WTC11 (cell line): ENCODE results near the gene STAC2. TPM values are rescaled to one million over a fixed set of nuclear protein-coding genes. Genes with fewer than 3 reads are reported as not detected.

Source experiments
- ATAC-seq: fragments of 200-7000 bp; cut with Tn5 transposase; 2 replicates; pipeline ENCODE4 v1.10.0; 2021; ENCODE audit warnings: mild to moderate bottlenecking, moderate library complexity
- CTCF ChIA-PET: fragments of 300-600 bp; sonication (Branson Sonifier 250); formaldehyde crosslinking; loops from one replicate; lab custom pipeline; 2021; ENCODE audit warnings: antibody characterized with exemption; lab: Charles Lee
- POLR2A ChIA-PET: fragments of 350-600 bp; sonication (Branson Sonifier 250); formaldehyde crosslinking; loops from one replicate; lab custom pipeline; 2021; ENCODE audit warnings: antibody characterized with exemption; lab: Charles Lee
- DNase-seq: peaks from one replicate; pipeline ENCODE4 v3.0.0; 2021; ENCODE audit warnings: low spot score
- H3K27ac Mint-ChIP-seq: 2 replicates; pipeline ENCODE4 v1.8.0; 2021; ENCODE audit warnings: mixed read lengths
- H3K27me3 Mint-ChIP-seq: 2 replicates; pipeline ENCODE4 v1.8.0; 2021; ENCODE audit warnings: low read depth, mild to moderate bottlenecking, moderate library complexity, mixed read lengths
- H3K36me3 Mint-ChIP-seq: 2 replicates; pipeline ENCODE4 v1.8.0; 2021; ENCODE audit warnings: mixed read lengths
- H3K4me1 Mint-ChIP-seq: 2 replicates; pipeline ENCODE4 v1.8.0; 2022; ENCODE audit warnings: mixed read lengths
- H3K4me3 Mint-ChIP-seq: 2 replicates; pipeline ENCODE4 v1.8.0; 2021; ENCODE audit warnings: mild to moderate bottlenecking, moderate library complexity, mixed read lengths
- H3K9me3 Mint-ChIP-seq: 2 replicates; pipeline ENCODE4 v1.8.0; 2021; ENCODE audit warnings: mixed read lengths
- ATF1 ChIP-seq: sonication (generic); formaldehyde crosslinking; IDR thresholded peaks from 2 replicates; pipeline ENCODE4 v1.8.1; 2023; ENCODE audit warnings: mild to moderate bottlenecking, moderate library complexity, missing genetic modification reagents
- ETV6 ChIP-seq: sonication (generic); formaldehyde crosslinking; IDR thresholded peaks from 2 replicates; pipeline ENCODE4 v1.8.1; 2022; ENCODE audit warnings: mild to moderate bottlenecking, missing genetic modification reagents
- FOXP4 ChIP-seq: sonication (generic); formaldehyde crosslinking; IDR thresholded peaks from 2 replicates; pipeline ENCODE4 v1.8.0; 2022; ENCODE audit warnings: mild to moderate bottlenecking, missing genetic modification reagents
- IRF1 ChIP-seq: sonication (generic); formaldehyde crosslinking; IDR thresholded peaks from 2 replicates; pipeline ENCODE4 v1.8.0; 2023; ENCODE audit warnings: missing genetic modification reagents
- MYBL2 ChIP-seq: sonication (generic); formaldehyde crosslinking; IDR thresholded peaks from 2 replicates; pipeline ENCODE4 v1.8.1; 2023; ENCODE audit warnings: mild to moderate bottlenecking, moderate library complexity, missing genetic modification reagents
- NFE2L1 ChIP-seq: sonication (generic); formaldehyde crosslinking; IDR thresholded peaks from 2 replicates; pipeline ENCODE4 v1.8.1; 2023; ENCODE audit warnings: missing genetic modification reagents
- NR3C1 ChIP-seq: sonication (generic); formaldehyde crosslinking; conservative IDR thresholded peaks from 2 replicates; pipeline ENCODE4 v1.8.1; 2023; ENCODE audit warnings: low read depth, mild to moderate bottlenecking, missing genetic modification reagents
- OVOL2 ChIP-seq: fragments of 250-450 bp; sonication (Bioruptor Pico); IDR thresholded peaks from 2 replicates; pipeline ENCODE4 v1.9.0; 2021; ENCODE audit warnings: mild to moderate bottlenecking, borderline replicate concordance
- TEAD4 ChIP-seq: sonication (generic); formaldehyde crosslinking; IDR thresholded peaks from 2 replicates; pipeline ENCODE4 v1.8.0; 2022; ENCODE audit warnings: mild to moderate bottlenecking, missing genetic modification reagents
- ZBTB21 ChIP-seq: sonication (generic); formaldehyde crosslinking; IDR thresholded peaks from 2 replicates; pipeline ENCODE4 v1.8.1; 2023; ENCODE audit warnings: mild to moderate bottlenecking, missing genetic modification reagents, borderline replicate concordance
- ZNF317 ChIP-seq: sonication (generic); formaldehyde crosslinking; IDR thresholded peaks from 2 replicates; pipeline ENCODE4 v1.8.1; 2023; ENCODE audit warnings: low read depth, mild to moderate bottlenecking, moderate library complexity, missing genetic modification reagents, borderline replicate concordance
- total RNA-seq: library from RNA; stranded (reverse); gene quantifications from 3 replicates; pipeline ENCODE4 v1.2.3, GENCODE V29; 2021
- TF ChIP-seq, protein P1 (sequence below): sonication (generic); formaldehyde crosslinking; IDR thresholded peaks from 2 replicates; pipeline ENCODE4 v1.8.0; 2022; ENCODE audit warnings: mild to moderate bottlenecking, missing genetic modification reagents
- TF ChIP-seq, protein P2 (sequence below): sonication (generic); formaldehyde crosslinking; IDR thresholded peaks from 2 replicates; pipeline ENCODE4 v1.8.1; 2023; ENCODE audit warnings: mild to moderate bottlenecking, missing genetic modification reagents, borderline replicate concordance
- TF ChIP-seq, protein P3 (sequence below): fragments of 250-450 bp; sonication (Bioruptor Pico); IDR thresholded peaks from 2 replicates; pipeline ENCODE4 v1.8.0; 2021; ENCODE audit warnings: mild to moderate bottlenecking
- TF ChIP-seq, protein P4 (sequence below): sonication (generic); formaldehyde crosslinking; IDR thresholded peaks from 2 replicates; pipeline ENCODE4 v1.8.1; 2022; ENCODE audit warnings: low read depth, mild to moderate bottlenecking, moderate library complexity, missing genetic modification reagents, borderline replicate concordance

Gene STAC2
- total RNA-seq, 1 experiment from 2014 or later: 4.2 TPM

GRCh38 chr17:39170558-39170957, 55.2 kb downstream of the STAC2 start:
- Mint-ChIP-seq H3K36me3 (peaks cover 6% of the 10 kb centered on the region), H3K27ac (no peak overlapping the region), H3K9me3 (peaks cover 9% of the 10 kb centered on the region), H3K4me3 (no peak overlapping the region), H3K4me1 (peaks cover 44% of the 10 kb centered on the region), H3K27me3 (peaks cover 44% of the 10 kb centered on the region)
- ATAC-seq (no peak), DNase-seq (no peak)
- TF ChIP-seq OVOL2 (CRISPR knock-in tag): no peak
- no peak for TF ChIP-seq NFE2L1 (CRISPR knock-in tag)
- no peak for TF ChIP-seq ETV6 (CRISPR knock-in tag)
- TF ChIP-seq, protein P1, sequence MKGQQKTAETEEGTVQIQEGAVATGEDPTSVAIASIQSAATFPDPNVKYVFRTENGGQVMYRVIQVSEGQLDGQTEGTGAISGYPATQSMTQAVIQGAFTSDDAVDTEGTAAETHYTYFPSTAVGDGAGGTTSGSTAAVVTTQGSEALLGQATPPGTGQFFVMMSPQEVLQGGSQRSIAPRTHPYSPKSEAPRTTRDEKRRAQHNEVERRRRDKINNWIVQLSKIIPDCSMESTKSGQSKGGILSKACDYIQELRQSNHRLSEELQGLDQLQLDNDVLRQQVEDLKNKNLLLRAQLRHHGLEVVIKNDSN: no peak
- TF ChIP-seq MYBL2 (CRISPR knock-in tag): no peak
- TF ChIP-seq TEAD4 (CRISPR knock-in tag): no peak
- TF ChIP-seq ZNF317 (CRISPR knock-in tag): no peak
- no peak for TF ChIP-seq NR3C1 (CRISPR knock-in tag)
- ChIA-PET POLR2A (no interaction called here), CTCF (interaction anchor here (0.6 to 3.4 kb wide), 3 partner anchors 18 to 252 kb away, joined by 3 to 11 read pairs (median 4); no protein-coding TSS in a partner anchor)

- POLR2A ChIA-PET: interaction anchor here (0.6 kb wide), 1 partner anchor 762 kb away, joined by 8 read pairs; no protein-coding TSS in a partner anchor
- Mint-ChIP-seq H3K9me3 (peaks cover 9% of the 10 kb centered on the region), H3K27ac (no peak overlapping the region), H3K27me3 (peaks cover 48% of the 10 kb centered on the region), H3K36me3 (peaks cover 6% of the 10 kb centered on the region), H3K4me1 (peaks cover 40% of the 10 kb centered on the region), H3K4me3 (no peak overlapping the region)
- CTCF ChIA-PET: interaction anchor here (3.4 kb wide), 1 partner anchor 187 kb away, joined by 11 read pairs; no protein-coding TSS in a partner anchor
- DNase-seq (no peak), ATAC-seq (no peak)
- TF ChIP-seq FOXP4 (CRISPR knock-in tag): no peak
- TF ChIP-seq, protein P2, sequence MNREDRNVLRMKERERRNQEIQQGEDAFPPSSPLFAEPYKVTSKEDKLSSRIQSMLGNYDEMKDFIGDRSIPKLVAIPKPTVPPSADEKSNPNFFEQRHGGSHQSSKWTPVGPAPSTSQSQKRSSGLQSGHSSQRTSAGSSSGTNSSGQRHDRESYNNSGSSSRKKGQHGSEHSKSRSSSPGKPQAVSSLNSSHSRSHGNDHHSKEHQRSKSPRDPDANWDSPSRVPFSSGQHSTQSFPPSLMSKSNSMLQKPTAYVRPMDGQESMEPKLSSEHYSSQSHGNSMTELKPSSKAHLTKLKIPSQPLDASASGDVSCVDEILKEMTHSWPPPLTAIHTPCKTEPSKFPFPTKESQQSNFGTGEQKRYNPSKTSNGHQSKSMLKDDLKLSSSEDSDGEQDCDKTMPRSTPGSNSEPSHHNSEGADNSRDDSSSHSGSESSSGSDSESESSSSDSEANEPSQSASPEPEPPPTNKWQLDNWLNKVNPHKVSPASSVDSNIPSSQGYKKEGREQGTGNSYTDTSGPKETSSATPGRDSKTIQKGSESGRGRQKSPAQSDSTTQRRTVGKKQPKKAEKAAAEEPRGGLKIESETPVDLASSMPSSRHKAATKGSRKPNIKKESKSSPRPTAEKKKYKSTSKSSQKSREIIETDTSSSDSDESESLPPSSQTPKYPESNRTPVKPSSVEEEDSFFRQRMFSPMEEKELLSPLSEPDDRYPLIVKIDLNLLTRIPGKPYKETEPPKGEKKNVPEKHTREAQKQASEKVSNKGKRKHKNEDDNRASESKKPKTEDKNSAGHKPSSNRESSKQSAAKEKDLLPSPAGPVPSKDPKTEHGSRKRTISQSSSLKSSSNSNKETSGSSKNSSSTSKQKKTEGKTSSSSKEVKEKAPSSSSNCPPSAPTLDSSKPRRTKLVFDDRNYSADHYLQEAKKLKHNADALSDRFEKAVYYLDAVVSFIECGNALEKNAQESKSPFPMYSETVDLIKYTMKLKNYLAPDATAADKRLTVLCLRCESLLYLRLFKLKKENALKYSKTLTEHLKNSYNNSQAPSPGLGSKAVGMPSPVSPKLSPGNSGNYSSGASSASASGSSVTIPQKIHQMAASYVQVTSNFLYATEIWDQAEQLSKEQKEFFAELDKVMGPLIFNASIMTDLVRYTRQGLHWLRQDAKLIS: no peak
- TF ChIP-seq, protein P3, sequence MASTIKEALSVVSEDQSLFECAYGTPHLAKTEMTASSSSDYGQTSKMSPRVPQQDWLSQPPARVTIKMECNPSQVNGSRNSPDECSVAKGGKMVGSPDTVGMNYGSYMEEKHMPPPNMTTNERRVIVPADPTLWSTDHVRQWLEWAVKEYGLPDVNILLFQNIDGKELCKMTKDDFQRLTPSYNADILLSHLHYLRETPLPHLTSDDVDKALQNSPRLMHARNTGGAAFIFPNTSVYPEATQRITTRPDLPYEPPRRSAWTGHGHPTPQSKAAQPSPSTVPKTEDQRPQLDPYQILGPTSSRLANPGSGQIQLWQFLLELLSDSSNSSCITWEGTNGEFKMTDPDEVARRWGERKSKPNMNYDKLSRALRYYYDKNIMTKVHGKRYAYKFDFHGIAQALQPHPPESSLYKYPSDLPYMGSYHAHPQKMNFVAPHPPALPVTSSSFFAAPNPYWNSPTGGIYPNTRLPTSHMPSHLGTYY (CRISPR knock-in tag): no peak
- TF ChIP-seq IRF1 (CRISPR knock-in tag): no peak
- no peak for TF ChIP-seq ATF1 (CRISPR knock-in tag)
Measured at GRCh38 chr17:39170109-39170508, 55.6 kb downstream of the STAC2 start.

DNA sequence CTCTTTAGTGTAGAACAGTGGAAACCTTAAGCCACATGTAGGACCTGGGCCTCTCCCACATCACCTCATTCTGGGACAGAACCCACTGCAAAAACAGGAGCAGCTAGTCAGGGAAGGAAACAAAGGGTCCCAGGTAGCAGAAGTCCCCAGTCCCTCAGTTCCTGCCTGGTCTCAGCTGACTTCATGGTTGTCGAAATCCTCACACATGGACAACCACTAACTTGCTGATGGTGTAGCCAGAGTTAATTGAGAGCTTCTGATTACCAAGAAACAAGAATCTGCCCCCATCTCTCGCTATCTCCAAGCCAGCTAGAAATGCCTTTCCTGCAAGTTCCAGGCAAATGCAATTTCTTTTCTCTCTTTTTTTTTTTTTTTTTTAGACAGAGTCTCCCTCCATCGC, 56.2 kb downstream of the STAC2 start:
- H3K27me3 Mint-ChIP-seq: peaks cover 54% of the 10 kb centered on the region
- peaks cover 9% of the 10 kb centered on the region for H3K9me3 Mint-ChIP-seq
- no peak for DNase-seq
- no peak for ATAC-seq
- H3K4me1 Mint-ChIP-seq: peaks cover 36% of the 10 kb centered on the region
- TF ChIP-seq, protein P4, sequence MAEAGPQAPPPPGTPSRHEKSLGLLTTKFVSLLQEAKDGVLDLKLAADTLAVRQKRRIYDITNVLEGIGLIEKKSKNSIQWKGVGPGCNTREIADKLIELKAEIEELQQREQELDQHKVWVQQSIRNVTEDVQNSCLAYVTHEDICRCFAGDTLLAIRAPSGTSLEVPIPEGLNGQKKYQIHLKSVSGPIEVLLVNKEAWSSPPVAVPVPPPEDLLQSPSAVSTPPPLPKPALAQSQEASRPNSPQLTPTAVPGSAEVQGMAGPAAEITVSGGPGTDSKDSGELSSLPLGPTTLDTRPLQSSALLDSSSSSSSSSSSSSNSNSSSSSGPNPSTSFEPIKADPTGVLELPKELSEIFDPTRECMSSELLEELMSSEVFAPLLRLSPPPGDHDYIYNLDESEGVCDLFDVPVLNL: no peak
- no peak for TF ChIP-seq ZBTB21 (CRISPR knock-in tag)
- H3K36me3 Mint-ChIP-seq: peaks cover 6% of the 10 kb centered on the region
- no peak overlapping the region for H3K4me3 Mint-ChIP-seq
- H3K27ac Mint-ChIP-seq: no peak overlapping the region
- ChIA-PET POLR2A (interaction anchor here (0.6 kb wide), 1 partner anchor 762 kb away, joined by 8 read pairs; no protein-coding TSS in a partner anchor), CTCF (interaction anchor here (0.5 to 3.4 kb wide), 6 partner anchors 18 to 186 kb away, joined by 3 to 11 read pairs (median 4); partner anchors contain the start of genes PLXDC1 and STAC2)
